Measurements from ENCODE around the gene ZNF485.

Gene ZNF485

DNA sequence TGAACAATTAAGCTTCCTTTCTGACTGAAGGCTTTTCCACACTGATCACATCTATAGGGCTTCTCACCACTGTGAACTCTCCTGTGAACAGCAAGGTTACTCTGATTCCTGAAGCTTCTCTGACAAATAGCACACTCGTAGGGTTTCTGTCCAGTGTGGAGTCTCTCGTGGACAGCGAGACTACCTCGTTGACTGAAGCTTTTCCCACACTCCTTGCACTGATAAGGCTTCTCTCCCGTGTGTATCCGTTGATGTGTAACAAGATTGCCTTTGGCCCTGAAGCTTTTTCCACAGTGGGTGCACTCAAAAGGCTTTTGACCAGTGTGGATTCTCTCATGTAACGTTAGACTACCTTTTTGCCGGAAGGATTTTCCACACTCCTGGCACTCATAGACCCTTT, 38.0 kb downstream of the ZNF485 start:
- no peaks in the 10 kb centered on the region for H4K20me1 ChIP-seq (ENCODE audit: insufficient read depth)
- H3K36me3 ChIP-seq (ENCODE audit: insufficient read depth), result no peaks in the 10 kb centered on the region
- H3K9ac ChIP-seq, result no peak overlapping the region
- no peak overlapping the region for H3K4me3 ChIP-seq (IDR thresholded peaks at IDR 0.05; ENCODE audit: insufficient read depth, low read depth, low read length)
- H3K79me2 ChIP-seq (ENCODE audit: insufficient read depth, low read depth), result no peaks in the 10 kb centered on the region
- H3K27me3 ChIP-seq (ENCODE audit: insufficient read depth, low read depth), result no peaks in the 10 kb centered on the region
- TF ChIP-seq, protein P1, sequence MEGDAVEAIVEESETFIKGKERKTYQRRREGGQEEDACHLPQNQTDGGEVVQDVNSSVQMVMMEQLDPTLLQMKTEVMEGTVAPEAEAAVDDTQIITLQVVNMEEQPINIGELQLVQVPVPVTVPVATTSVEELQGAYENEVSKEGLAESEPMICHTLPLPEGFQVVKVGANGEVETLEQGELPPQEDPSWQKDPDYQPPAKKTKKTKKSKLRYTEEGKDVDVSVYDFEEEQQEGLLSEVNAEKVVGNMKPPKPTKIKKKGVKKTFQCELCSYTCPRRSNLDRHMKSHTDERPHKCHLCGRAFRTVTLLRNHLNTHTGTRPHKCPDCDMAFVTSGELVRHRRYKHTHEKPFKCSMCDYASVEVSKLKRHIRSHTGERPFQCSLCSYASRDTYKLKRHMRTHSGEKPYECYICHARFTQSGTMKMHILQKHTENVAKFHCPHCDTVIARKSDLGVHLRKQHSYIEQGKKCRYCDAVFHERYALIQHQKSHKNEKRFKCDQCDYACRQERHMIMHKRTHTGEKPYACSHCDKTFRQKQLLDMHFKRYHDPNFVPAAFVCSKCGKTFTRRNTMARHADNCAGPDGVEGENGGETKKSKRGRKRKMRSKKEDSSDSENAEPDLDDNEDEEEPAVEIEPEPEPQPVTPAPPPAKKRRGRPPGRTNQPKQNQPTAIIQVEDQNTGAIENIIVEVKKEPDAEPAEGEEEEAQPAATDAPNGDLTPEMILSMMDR (conservative IDR thresholded peaks at IDR 0.05; ENCODE audit: low read depth, low read length), result no peak
- H3K27ac ChIP-seq, result no peak overlapping the region
- H3K4me2 ChIP-seq, result no peak overlapping the region
- H2AFZ ChIP-seq (ENCODE audit: low read depth), result no peak overlapping the region
- H3K4me1 ChIP-seq (ENCODE audit: low read depth, poor library complexity, severe bottlenecking), result no peaks in the 10 kb centered on the region

DNA sequence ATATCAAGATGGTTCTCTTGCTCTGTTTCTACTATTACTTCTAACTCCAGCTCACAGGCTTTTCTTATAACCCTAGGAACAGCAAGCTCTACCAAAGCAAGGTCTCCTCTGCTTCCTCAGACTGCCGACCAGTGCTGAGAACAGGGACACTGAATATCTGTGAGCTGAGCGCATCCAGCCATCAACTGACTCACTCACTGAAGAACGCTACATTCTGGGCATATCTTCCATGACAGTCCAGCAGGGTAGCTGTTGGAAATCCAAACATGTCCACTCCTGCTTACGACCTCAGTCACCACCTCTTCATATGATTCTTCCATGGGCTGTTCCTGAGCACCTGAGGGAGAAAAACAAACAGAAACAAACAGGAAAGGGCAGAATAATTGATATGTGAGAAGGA, 39.6 kb downstream of the ZNF485 start:
- Histone ChIP-seq H3K27me3 (ENCODE audit: insufficient read depth, low read depth) (no peaks in the 10 kb centered on the region), H3K79me2 (ENCODE audit: insufficient read depth, low read depth) (no peaks in the 10 kb centered on the region), H3K36me3 (ENCODE audit: insufficient read depth) (no peaks in the 10 kb centered on the region), H3K4me2 (no peak overlapping the region), H3K9ac (no peak overlapping the region), H2AFZ (ENCODE audit: low read depth) (no peak overlapping the region), H4K20me1 (ENCODE audit: insufficient read depth) (no peaks in the 10 kb centered on the region), H3K27ac (no peak overlapping the region), H3K4me3 (IDR thresholded peaks at IDR 0.05; ENCODE audit: insufficient read depth, low read depth, low read length) (no peak overlapping the region), H3K4me1 (ENCODE audit: low read depth, poor library complexity, severe bottlenecking) (no peaks in the 10 kb centered on the region)
- TF ChIP-seq, protein P1 (conservative IDR thresholded peaks at IDR 0.05; ENCODE audit: low read depth, low read length), result no peak

DNA sequence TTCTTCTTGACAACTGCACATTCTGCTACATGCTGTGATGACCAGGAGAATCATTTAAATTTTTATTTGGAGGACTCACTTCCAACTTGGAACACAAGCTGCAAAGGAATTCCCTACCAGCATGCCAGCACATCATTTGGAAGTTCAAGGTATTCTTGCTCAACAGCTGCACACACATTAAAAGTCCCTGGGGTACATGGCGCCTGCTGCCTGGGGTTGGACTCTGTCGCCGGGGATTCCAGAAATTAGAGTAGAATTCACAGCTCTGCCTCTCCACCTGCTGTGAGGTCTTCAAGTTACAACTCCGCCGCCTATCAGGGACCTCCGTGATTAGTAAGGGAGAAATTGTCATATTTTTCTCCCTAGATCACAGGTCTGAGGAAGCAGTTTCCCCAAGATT, 41.3 kb downstream of the ZNF485 start:
- Histone ChIP-seq H3K79me2 (ENCODE audit: insufficient read depth, low read depth) (no peaks in the 10 kb centered on the region), H3K27me3 (ENCODE audit: insufficient read depth, low read depth) (no peaks in the 10 kb centered on the region), H2AFZ (ENCODE audit: low read depth) (no peak overlapping the region; the same call in 1 of the 2 replicates), H3K4me2 (no peak overlapping the region), H3K27ac (no peak overlapping the region), H3K9ac (no peak overlapping the region), H3K4me1 (ENCODE audit: low read depth, poor library complexity, severe bottlenecking) (no peaks in the 10 kb centered on the region), H3K4me3 (IDR thresholded peaks at IDR 0.05; ENCODE audit: insufficient read depth, low read depth, low read length) (no peak overlapping the region), H3K36me3 (ENCODE audit: insufficient read depth) (no peaks in the 10 kb centered on the region), H4K20me1 (ENCODE audit: insufficient read depth) (no peaks in the 10 kb centered on the region)
- TF ChIP-seq, protein P1 (conservative IDR thresholded peaks at IDR 0.05; ENCODE audit: low read depth, low read length), result no peak

DNA sequence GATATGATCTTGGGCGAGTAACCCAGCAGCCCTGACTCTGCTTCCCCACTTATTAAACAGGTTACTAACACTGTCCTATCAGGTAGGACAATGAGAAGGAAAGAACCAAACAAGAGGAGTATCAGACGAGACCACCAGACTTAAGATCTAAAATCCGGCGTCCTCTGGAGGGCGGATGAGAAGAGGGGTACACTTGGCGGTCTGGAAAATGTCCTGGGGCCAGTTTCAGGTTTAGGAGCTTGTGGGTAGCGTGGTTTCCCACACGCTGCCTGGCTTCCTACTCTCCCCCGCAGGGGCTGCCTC, 41.8 kb downstream of the ZNF485 start:
- TF ChIP-seq, protein P1 (conservative IDR thresholded peaks at IDR 0.05; ENCODE audit: low read depth, low read length), result no peak
- Histone ChIP-seq H2AFZ (ENCODE audit: low read depth) (peak overlapping the region; percentile 97), H3K4me1 (ENCODE audit: low read depth, poor library complexity, severe bottlenecking) (no peaks in the 10 kb centered on the region)

More for the DNA sequence above, 41.8 kb downstream of the ZNF485 start:
- H3K27me3 ChIP-seq (ENCODE audit: insufficient read depth, low read depth), result no peaks in the 10 kb centered on the region
- peak overlapping the region; percentile 81; the same call in 1 of the 2 replicates for H3K4me2 ChIP-seq
- no peaks in the 10 kb centered on the region for H3K36me3 ChIP-seq (ENCODE audit: insufficient read depth)
- no peaks in the 10 kb centered on the region for H4K20me1 ChIP-seq (ENCODE audit: insufficient read depth)
- H3K9ac ChIP-seq, result no peak overlapping the region; the same call in 1 of the 2 replicates
- H3K27ac ChIP-seq, result no peak overlapping the region
- H3K79me2 ChIP-seq (ENCODE audit: insufficient read depth, low read depth), result no peaks in the 10 kb centered on the region
- H3K4me3 ChIP-seq (IDR thresholded peaks at IDR 0.05; ENCODE audit: insufficient read depth, low read depth, low read length), result no peak overlapping the region

Measured in KMS-11 (cell line).